Muscle of back (tissue), 11 donors: Measurements from ENCODE around the gene TNFRSF19. TPM values are rescaled to one million over a fixed set of nuclear protein-coding genes. Genes with fewer than 3 reads are reported as not detected.
A peak's percentile ranks its signal among the peaks of the same experiment; 100 is the strongest.
"Not testable (repeated sequence)": the region's sequence is repeated elsewhere in the genome, so short reads cannot be mapped to it uniquely, and the experiment has no call there.

ENCODE experiments used
- DNase-seq, 3 donors: peaks; one replicate each; pipeline versions ENCODE4 v3.0.0 to v3.0.0-alpha.2; 2013
- polyA plus RNA-seq, 10 donors: library from polyadenylated mRNA; unstranded; fragments of 120-200 nt; gene quantifications; one replicate each; pipeline ENCODE4 v1.2.1, GENCODE V29; 2013; ENCODE audit not compliant: insufficient read length in 10 of 10

TNFRSF19 gene
- polyA plus RNA-seq, 10 donors = 12.7 to 77.1 (median 17.1) TPM

DNA sequence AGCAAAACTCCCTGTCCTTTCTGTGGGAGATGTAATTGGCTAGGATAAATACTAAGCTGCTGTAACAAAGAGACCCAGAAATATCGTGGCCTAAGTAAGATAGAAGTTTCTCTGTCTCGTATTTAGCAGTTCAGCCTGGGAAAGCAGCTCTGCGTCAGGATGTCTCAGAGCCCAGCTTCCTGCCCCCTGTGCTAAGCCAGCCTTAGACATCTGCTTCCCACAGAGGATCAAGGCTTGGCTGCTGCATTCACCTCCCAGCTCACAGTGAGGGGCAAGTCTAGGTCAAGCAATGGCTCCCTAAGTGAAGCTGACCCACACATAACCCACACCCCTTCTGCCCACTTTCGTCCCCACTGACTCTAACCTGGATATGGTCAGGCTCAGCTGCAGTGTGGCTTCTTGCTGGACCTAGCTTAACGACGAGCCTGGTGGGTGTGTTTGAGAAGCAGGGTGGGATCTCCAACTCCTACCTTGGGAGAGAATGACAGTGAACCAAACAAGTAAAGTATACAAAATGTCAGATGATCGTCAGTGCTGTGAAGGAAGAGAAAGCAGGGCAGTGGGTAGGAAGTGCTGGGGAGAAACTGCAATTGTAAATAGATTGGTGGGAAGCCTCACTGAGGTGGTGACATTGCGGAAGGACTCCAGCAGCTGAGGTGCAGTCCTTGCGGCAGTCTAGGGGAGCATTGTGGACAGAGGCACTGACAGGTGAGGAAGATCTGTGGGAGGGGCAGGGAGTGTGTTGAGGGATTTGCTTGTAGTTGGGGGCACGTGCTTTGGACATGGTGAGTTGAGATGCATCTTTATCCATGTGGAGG is 82.9 kb downstream of the TNFRSF19 start:
- DNase-seq = no peak

- DNase-seq = no peak
Measured at GRCh38 chr13:23654111-23655110, 84.2 kb downstream of the TNFRSF19 start.

- no peak for DNase-seq
Measured at GRCh38 chr13:23655321-23655720, 85.1 kb downstream of the TNFRSF19 start.

DNA sequence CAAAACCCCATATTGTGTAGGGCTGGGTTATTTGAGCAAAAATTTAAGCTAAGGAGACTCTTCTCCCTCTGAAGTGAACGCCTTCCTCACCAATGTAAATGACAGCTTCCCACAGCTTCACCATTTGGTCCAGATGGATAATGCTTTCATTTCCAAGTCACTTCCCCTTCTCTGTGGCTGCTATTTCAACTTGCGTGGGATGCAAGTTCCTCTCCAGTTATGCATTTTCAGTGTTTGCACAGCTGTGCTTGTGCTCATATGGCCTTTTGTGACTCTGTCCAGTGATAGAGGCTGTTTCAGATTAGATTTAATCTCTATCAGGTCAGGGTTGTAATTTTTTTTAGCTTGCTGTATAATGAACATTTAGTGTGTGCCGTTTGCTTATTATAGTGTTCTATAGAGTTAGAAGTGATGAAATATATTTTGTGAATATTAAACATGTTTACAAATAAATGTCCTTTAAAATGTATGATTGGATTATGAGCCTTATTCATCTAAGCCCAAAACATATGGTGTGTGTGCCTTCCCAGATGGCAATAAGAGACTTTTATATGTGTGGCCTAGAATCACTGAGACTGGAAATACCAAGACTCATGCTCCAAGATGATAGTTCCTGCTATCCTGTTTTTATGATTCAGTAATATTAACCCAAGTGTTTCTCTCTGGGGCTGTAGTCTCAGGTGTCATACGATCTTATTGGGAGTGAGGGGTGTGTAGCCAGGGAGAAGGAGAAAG is 86.6 kb downstream of the TNFRSF19 start:
- DNase-seq = peak; percentile 48 to 82 (median 53)

- no peak for DNase-seq
Measured at GRCh38 chr13:23658929-23659541, 88.8 kb downstream of the TNFRSF19 start.

GRCh38 chr13:23660249-23660648 is 90.0 kb downstream of the TNFRSF19 start:
- DNase-seq = no peak

DNA sequence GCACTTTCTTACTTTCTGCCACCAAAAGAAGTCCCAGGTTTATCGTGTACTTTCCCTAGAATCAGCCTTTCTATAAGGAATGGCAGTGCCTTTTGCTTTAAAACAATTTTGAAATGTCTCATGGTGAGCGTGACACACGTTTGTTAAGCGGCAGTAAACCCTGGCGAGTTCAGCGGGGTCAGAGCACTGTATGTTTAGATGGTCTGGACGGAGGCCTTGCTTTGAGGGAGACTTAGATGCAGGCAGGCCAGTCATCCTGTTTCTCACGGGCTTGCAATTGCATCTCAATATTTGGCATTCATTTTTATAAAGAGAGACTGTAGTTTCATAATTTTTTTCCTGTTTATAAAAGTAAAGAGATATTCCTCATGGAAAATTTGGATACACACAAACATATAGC is 96.4 kb downstream of the TNFRSF19 start:
- no peak for DNase-seq

DNA sequence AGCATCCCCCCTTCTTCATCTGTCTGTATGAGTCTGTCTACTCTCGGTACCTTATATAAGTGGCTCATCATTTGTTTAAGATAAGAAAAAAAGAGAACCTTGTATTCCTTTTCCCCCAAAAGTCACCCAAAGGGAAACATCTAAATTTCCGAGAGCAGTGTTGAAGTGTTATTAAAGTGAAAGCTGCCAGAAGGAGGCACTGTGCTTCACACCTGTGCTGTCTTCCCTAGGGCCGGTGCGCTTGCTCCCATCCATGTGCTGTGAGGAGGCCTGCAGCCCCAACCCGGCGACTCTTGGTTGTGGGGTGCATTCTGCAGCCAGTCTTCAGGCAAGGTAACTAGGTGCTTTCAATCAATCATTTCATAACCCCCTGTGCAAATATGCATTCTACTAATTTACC is 97.5 kb downstream of the TNFRSF19 start:
- DNase-seq = no peak

- DNase-seq = no peak
Measured at GRCh38 chr13:23668562-23668961, 98.3 kb downstream of the TNFRSF19 start.

DNA sequence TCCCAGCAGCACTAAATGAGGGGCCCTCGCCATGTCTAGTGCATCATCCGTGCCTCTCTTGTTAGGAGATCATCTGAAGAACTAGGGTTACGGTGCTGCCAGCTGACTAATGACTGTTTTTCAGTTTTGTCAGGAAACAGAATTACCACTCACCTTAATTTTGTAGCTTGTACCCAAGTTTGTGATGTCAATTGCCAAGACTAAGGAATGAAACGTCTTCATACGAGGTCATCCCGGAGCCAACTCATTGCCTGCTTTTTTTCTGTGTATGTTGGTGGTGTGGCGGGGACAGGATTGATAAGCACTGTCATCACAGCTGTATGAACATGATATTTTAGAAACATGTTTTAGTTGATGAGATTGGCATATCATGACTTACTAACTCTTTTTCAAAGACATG is 100.6 kb downstream of the TNFRSF19 start:
- DNase-seq = no peak

DNA sequence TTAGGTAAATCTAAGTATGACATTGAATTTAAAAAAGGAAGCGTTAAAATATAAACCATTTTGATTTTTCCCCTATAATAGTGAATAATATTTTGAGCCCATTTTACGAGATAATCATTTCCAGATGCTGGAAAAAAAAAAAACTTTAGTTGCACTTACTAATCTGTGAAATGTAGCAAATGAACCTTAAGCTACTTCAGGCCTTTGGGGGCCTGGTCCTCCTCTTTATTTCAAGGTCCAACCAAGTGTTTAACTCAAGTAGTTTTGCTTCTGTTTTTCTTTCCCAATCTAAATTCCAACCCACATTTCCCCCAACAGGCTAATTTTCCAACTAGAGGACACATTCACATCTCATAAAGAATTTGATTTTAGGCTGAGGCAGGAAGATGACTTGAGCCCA is 101.2 kb downstream of the TNFRSF19 start:
- DNase-seq = peak; percentile 20 to 48 (median 33)

GRCh38 chr13:23671897-23672296 is 101.7 kb downstream of the TNFRSF19 start:
- no peak for DNase-seq

DNA sequence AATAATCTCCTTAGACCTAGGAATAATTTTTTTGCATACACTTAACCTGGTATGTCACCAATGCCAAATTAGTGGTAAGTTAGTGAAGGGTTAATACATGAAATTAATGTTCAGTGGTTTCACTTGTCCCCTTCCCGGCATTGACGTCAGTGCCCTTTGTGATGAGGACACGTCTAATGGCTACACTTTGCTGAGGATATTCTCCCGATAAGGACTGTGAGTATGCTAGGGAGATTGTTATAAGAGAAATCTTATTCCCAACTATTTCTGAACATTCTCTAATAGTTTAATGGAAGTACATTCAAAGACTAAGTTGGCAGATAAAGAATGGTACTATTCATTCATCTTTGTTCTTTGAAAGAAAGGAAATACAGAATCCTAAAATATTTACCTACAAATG is 102.4 kb downstream of the TNFRSF19 start:
- DNase-seq = no peak

- DNase-seq = peak; percentile 35 to 85 (median 43)
Measured at GRCh38 chr13:23673354-23673753, 103.1 kb downstream of the TNFRSF19 start.

- DNase-seq = no peak
Measured at GRCh38 chr13:23673867-23674605, 103.8 kb downstream of the TNFRSF19 start.

GRCh38 chr13:23674795-23675640 is 104.8 kb downstream of the TNFRSF19 start:
- peak in 1 of 3 donors; percentile 78 for DNase-seq

DNA sequence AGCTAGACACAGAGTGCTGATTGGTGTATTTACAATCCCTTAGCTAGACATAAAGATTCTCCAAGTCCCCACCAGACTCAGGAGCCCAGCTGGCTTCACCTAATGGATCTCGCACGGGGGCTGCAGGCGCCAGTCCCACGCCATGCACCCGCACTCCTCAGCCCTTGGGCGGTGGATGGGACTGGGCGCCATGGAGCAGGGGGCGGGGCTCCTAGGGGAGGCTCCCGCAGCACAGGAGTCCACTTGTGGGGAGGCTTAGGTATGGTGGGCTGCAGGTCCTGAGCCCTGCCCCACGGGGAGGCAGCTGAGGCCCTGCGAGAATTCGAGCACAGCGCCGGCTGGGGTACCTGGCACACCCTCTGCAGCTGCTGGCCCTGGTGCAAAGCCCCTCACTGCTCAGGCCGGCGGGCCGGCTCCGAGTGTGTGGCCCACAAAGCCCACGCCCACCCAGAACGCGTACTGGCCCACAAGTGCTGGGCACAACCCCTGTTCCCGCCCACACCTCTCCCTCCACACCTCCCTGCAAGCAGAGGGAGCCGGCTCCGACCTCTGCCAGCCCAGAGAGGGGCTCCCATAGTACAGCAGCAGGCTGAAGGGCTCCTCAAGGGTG is 107.6 kb downstream of the TNFRSF19 start:
- DNase-seq = not testable (repeated sequence)

- no peak for DNase-seq
Measured at GRCh38 chr13:23678795-23679194, 108.6 kb downstream of the TNFRSF19 start.

- no peak for DNase-seq
Measured at GRCh38 chr13:23679220-23679619, 109.0 kb downstream of the TNFRSF19 start.
